Fibroblast of peridontal ligament (primary cell): Measurements from ENCODE around the gene TMPRSS3.

Source experiments
- DNase-seq: peaks from one replicate; pipeline ENCODE4 v3.0.0-alpha.2; 2010; ENCODE audit errors: extremely low read depth

The TMPRSS3 gene

DNA sequence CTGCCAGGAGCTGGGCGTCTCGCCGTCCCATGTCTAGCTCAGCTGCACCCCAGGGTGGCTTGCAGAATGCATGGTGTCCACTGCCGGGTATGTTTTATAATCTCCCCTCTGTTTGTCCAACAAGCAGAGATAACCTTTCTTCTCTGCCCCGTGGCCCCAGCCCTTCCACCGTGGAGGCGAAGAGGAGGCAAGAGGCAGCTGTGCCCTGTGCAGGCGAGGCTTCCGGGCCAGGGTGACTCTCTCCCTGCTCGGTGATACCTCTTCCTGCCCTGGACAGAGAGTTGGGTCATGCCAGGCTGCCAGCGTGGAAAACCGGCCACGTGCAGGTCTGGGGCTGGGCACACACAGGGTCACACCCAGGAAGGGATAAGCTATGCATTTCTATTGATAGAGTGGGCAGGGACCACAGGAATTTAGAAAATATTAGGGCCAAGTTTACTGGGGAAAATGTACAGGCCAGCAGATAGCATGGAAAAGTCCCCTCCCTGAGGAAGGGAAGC lies 44.9 kb downstream of the TMPRSS3 start, which contains the start of gene TFF2:
Gene TFF2 (minus strand): TSS at position 68 of the 500 bp plus-strand sequence. CDS start 37 bp downstream, at position 31.
- no peak for DNase-seq

DNA sequence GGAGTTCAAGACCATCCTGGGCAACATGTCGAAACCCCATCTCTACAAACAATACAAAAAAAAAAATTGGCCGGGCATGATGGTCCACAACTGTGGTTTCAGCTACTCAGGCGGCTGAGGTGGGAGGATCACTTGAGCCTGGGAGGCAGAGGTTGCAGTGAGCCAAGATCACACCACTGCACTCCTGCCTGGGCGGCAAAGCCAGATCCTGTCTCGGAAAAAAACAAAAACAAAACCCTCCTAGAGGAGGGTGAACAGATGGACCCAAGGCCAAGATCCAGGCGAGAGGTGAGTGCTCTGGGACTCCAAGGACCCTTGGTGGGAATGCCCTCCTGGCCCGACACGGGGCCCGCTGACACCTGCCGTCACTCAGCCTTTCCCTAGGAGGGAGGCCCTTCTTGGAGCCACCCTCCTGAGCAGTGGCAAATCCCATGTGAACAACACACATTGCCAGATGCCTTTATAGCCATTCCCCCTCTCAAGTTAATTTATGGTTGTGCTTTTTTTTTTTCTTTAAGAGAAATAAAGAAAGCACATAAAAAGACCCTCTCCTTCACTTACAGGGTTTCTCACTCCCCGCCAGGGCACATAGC lies 45.4 kb downstream of the TMPRSS3 start:
- DNase-seq, result no peak

GRCh38 chr21:42349420-42350317 lies 46.2 kb downstream of the TMPRSS3 start:
- DNase-seq, result no peak

DNA sequence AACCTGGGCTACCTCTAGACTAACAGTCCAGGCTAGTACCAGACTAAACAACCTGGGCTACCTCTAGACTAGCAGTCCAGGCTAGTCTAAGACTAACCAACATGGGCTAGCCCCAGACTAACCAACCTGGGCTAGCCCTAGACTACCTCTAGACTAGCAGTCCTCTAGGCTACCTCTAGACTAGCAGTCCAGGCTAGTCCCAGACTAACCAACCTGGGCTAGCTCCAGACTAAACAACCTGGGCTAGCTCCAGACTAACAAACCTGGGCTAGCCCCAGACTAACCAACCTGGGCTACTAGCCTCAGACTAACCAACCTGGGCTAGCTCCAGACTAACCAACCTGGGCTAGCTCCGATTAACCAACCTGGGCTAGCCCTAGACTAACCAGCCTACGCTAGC lies 47.1 kb downstream of the TMPRSS3 start:
- DNase-seq, result no peak

DNA sequence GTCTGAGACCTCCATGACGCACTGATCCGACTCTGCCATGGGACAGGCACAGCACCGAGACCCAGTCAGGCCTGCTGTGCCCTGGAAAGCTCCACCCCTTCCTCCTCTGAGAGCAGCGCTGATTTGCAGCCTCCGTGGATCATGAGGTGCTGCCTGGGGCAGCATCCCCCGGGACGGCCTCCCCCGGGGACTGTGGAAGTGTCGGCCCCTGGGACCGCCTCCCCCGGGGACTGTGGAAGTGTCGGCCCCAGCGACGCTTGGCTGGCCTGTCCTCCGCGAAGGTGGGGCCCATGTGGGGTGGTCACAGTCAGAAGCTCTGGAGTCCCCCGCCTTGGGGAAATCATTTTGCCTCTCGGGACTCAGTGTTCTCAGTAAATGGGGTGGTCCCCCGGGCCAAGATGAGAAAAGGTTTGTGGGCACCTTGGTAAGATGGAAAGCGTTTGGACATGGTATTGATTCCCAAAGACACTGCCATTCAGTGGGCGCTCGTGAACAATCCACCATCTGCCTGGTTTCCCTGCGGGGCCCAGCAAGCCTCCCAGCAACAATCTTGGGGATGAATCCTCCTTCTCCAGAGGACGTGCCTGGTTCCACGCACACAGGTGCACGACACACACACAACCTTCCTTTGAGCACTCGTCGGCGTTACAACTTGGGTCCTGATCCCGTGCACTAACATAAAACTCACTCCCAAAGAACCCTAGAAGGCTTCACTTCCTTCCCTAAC lies 48.1 kb downstream of the TMPRSS3 start:
- no peak for DNase-seq

DNA sequence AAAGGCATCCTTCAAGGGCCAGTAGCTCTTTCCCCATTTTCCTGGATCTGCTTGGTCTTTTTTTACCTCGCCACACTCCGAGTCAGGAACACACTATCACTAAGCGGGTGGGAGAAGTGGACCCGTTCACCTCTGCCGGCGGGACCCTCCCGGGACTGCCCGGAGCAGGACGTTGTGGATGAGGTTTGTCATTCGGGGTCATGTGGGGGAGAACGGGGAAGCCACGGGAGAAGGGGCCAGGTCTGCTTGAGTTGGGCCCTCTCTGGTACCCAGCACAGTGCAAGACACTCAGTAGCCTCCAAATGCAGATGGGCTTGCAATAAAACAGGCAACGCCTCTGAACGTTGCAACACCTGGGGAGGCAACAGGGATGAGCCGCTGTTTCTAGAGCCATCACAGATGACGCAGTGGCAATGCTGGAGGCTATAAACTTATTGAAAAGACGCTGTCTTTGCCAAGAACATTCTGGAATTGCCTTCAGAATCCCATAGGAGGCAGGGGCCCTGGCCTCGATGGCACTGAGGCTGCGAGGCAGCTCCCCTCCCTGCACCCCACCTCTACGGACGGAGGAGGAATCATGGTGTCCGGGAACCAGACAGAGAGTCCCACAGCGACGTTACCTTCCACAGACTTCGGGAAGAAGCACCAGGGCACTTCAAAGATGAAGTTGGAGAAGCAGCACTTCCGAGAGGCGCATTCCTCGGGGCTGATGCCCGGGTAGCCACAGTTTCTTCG lies 48.8 kb downstream of the TMPRSS3 start:
- no peak for DNase-seq

DNA sequence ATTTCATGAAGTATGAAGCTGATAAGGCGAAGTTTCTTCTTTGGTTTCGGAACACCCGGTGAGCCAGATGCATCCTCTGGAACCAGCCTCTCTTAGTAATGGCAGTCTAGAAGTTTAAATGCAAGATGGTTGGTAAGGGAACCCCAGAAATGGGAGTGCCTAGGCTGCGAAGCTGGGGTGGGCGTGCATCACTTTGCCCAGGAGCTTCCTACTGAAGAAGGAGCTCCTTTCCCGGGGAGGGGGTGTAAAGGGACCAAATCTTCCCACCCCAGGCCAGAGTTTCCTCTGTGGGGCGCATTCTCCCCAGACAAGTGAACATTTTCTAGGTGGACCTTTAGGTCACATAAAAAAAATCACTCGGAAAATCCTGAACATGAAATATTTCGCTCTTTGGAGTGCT lies 49.4 kb downstream of the TMPRSS3 start:
- no peak for DNase-seq

DNA sequence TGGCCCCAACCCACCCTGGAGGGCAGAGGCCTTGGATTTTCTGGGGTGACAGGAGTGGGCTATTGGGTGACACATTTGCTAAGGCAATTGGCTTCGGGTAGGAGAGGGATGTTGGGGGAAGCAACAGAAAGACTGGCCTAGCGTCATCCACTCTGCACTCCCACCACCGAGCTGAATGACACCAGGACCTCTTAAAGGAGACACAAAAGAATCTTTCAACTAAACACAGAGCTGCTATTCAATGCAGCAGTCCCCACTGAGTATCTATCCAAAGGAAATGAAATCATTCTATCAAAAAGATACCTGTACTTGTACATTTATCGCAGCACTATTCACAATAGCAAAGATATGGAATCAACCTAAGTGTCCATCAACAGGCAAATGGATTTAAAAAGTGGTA lies 51.2 kb downstream of the TMPRSS3 start:
- no peak for DNase-seq

DNA sequence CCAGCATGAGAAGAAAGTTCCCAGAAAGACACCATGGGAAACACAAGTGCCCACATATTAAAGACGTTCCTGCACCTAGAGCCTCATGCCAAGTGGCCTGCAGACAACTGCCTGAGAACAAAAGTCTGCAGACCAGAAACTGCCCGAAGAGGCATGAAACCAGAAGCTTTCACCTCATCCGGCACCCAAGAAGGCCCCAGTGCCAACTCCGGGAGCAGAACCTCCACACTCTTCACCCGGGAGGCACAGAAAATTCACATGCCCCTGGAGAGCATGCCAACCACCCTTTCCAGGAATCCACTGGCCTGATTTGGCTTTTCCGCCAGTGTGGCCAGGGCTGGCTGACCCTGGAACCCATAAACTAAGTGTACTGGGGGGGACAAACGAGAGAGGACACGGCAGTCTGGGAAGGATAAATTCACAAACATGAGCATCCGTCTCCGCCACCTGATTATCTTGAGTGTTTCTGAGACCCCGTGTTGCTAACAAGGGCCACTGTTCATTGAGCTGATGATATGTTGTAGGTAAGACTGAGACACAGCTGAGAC lies 51.8 kb downstream of the TMPRSS3 start:
- DNase-seq, result no peak

DNA sequence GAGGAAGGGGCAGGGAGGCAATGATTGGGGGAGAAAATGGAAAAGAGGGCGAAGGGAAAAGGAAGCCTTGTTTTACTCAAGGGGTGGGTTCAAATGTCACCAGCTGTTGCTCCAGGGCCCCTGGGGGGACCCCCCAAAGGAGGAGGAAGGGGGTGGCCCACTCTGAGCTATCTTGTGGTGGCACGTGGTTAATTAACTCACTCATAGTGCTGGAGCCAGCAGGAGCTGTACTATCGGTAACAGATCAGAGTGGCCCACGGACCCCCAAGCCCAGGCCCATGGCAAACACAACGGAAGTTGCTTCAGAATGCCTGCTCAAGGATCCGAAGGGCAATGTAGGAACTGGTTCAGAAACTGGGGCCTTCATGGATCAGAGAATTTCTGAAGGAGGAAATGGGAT lies 52.3 kb downstream of the TMPRSS3 start:
- no peak for DNase-seq

- no peak for DNase-seq
Observed at GRCh38 chr21:42343101-42343500, 52.8 kb downstream of the TMPRSS3 start.

DNA sequence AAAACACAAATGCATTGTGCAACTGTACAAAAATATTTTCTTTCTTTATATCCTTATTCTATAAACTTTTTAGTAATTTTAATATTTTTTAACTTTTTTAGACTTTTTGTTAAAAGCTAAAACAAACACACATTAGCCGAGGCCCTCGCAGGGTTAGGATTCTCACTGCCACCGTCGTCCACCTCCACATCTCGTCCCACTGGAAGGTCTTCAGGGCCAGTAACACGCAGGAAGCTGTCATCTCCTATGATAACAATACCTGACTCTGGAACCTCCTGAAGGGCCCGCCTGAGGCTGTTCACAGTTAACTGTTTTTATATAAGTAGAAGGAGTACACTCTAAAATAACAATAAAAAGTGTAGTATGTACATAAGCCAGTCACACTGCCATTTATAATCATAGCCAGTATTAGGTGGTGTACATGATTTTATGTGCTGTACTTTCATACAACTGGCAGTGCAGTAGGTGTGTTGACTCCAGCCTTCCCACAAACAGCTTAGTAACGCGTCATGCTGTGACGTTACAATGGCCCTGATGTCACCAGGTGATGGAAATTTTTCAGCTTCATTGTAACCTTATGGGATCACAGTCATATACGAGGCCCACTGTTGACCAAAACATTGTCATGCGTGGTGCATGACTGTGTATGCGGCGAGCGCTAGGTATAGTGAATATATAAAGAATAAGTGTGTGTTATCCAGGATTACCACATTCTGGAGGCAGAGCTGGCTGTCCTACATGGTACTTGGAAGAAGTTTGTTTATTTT lies 53.9 kb downstream of the TMPRSS3 start:
- DNase-seq, result no peak

- no peak for DNase-seq
Observed at GRCh38 chr21:42340187-42341050, 55.4 kb downstream of the TMPRSS3 start.

- DNase-seq, result no peak
Observed at GRCh38 chr21:42338729-42339715, 56.8 kb downstream of the TMPRSS3 start.

DNA sequence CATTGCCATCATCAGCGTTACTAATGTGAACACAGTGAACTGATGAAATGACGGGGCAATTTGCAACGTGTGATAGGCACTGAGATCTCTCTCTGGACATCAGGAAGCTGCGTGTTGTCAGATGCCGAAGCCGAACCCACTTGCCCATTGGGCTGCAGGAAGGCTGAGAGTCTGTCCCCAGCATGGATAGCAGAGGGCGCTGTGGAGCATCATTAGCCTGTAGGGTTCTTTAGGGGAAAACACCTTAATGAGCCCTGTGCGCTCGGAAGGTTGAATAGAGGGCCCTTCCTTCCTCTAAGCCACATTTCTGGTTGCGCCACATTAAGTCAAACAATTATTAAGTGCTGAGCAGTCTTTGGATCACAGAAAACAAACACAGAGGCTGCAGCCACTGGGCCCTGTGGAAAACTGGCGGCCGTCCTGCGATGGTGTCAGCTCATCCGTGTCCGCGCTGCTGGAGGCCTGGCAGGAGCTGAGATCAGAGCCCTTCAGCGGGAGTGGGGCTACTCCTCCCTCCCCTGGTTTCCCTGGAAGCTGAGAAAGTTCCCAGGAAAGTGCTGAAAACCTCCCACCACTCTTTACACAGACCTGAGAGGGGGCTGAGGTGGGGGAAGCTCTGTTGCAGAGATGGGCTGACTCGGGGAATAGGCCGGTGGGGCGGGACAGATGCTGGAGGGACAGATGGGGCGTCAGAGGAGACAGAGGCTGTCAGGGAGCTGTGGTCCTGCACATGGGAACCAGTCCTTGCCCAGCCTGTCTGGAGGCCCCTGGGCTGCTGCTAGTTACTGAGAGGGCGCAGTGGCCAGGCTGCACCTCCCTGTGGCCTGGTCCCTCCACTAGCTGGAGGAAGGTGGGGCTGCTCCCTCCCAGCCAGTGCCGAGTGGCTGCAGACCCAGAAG lies 57.8 kb downstream of the TMPRSS3 start:
- DNase-seq, result peak; percentile 6

DNA sequence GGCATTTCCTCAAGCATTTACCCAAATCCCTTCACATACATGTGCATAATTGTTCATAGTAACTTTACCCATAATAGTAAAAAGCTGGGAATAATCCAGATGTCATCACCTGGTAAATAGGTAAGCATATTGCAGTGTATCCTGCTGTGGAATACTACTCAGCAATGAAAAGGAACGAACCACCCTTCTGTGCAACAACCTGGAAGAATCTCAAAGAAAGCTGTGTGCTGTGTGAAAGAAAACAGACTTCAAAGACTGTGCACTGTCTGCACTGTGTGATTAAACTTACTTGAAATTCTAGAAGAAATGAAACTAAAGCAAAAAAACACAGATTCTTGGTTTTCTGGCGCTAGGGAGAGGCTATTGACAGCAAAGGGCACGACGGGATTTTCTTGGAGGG lies 58.6 kb downstream of the TMPRSS3 start:
- DNase-seq, result no peak

GRCh38 chr21:42336054-42336453 lies 59.8 kb downstream of the TMPRSS3 start:
- no peak for DNase-seq
